Pancreas (tissue), 10 donors: ENCODE data around the gene RPS26. TPM values are rescaled to one million over a fixed set of nuclear protein-coding genes. Genes with fewer than 3 reads are reported as not detected.

Experiments
- ATAC-seq, 4 donors: fragments of 200-7000 bp; cut with Tn5 transposase; one replicate each; pipeline versions ENCODE4 v1.8.0 to v1.9.1; 2020; ENCODE audit warnings: mild to moderate bottlenecking in 4 of 4, moderate library complexity in 4 of 4
- DNase-seq, 6 donors: peaks; one replicate each; pipeline ENCODE4 v3.0.0-alpha.2; 2020
- FAIRE-seq: peaks from 2 replicates; lab custom pipeline; 2012; peaks lifted over from hg19 to GRCh38; lab: Jason Lieb, UNC
- H3K27ac ChIP-seq, 4 donors: fragments of 200-600 bp; sonication (generic); 1 replicate in 3 of 4; 2 replicates in 1 of 4; pipeline versions ENCODE4 v1.5.0 to v1.8.0; 2020
- H3K27me3 ChIP-seq, 4 donors: fragments of 200-600 bp; one replicate each; pipeline ENCODE4 v1.8.0; 2021
- H3K36me3 ChIP-seq, 3 donors: fragments of 200-600 bp; sonication (generic) in 1 of 3; one replicate each; pipeline versions ENCODE4 v1.5.0 to v1.8.0; 2020 to 2021
- H3K4me1 ChIP-seq, 3 donors: fragments of 200-600 bp; one replicate each; pipeline ENCODE4 v1.8.0; 2021
- H3K4me3 ChIP-seq, 4 donors: fragments of 200-600 bp; sonication (generic) in 2 of 4; one replicate each; pipeline versions ENCODE4 v1.5.0 to v1.8.0; 2020 to 2021
- H3K9me3 ChIP-seq, 4 donors: fragments of 200-600 bp; one replicate each; pipeline ENCODE4 v1.8.0; 2021
- CTCF ChIP-seq, 4 donors: fragments of 200-600 bp; sonication (generic) in 3 of 4; IDR thresholded peaks; one replicate each; pipeline versions ENCODE4 v1.5.0 to v1.8.0; 2021; ENCODE audit warnings: antibody characterized with exemption in 4 of 4
- WGBS, 2 donors: extraction: QIAGEN DNeasy Blood & Tissue Kit; methylation state at CpG; one replicate each; pipeline ENCODE4 v1.1.7; 2013; 5-methylcytosine and 5-hydroxymethylcytosine counted together
- intact Hi-C, 3 donors: fragments of 100-400 bp; cut with DNase I; formaldehyde crosslinking; loops; one replicate each; pipeline versions ENCODE4 v1.11.1 to v1.14.2; 2022
- polyA plus RNA-seq, 2 donors: library from polyadenylated mRNA; stranded (reverse); fragments of 200-250 nt; gene quantifications; one replicate each; pipeline ENCODE4 v1.2.3, GENCODE V29; 2013
- total RNA-seq, 6 donors: library from RNA; stranded (reverse); fragmentation: NEBNext Ultra II Directional in 4 of 6; extraction: Animal tissue kit (Norgen Biotek cat#: 25700) in 4 of 6; gene quantifications; one replicate each; pipeline versions ENCODE4 v1.2.1 to v1.2.4, GENCODE V29; 2021 to 2023
- donor health status: healthy with polysubstance abuse.
- donor health status: DM: no; HTN: no; CAD: no; lungs with moderate emphysema.
- donor health status: DM: no; HTN: no; CAD: no.
- donor health status: control.
- donor health status: control.
- donor health status: Bipolar disorder and iron deficiency.
- donor health status: DM: yes; HTN: yes; CAD: no.
- donor health status: DM: no; HTN: no; CAD: no.
- donor health status: DM: no; HTN: no; CAD: no.
- donor health status: DM: yes; HTN: yes; CAD: no.

The RPS26 gene
- total and polyA plus RNA-seq, 8 donors, result 13.8 to 593 (median 32.2) TPM

GRCh38 chr12:56080556-56081138 lies 38.9 kb downstream of the RPS26 start:
- WGBS, 2 donors, result 4 to 6% methylated on average over 20 of the region's 20 CpGs
- peak overlapping the region; percentile 94 to 97 (median 96) for H3K27ac ChIP-seq
- H3K4me3 ChIP-seq, result peak overlapping the region; percentile 43 to 91 (median 76)
- no peak for FAIRE-seq
- peaks cover 0 to 10% (median 0%) of the 10 kb centered on the region in 3 donors for H3K36me3 ChIP-seq
- TF ChIP-seq CTCF (IDR thresholded peaks at IDR 0.05), result no peak
- peaks cover 9 to 15% (median 14%) of the 10 kb centered on the region in 3 donors for H3K4me1 ChIP-seq
- no peaks in the 10 kb centered on the region for H3K9me3 ChIP-seq
- peak; percentile 38 to 61 (median 53) for ATAC-seq
- intact Hi-C loops, result no loop called here
- DNase-seq, result peak; percentile 55 to 81 (median 68)
- H3K27me3 ChIP-seq, result no peaks in the 10 kb centered on the region

- 10 to 17% methylated on average over 6 of the region's 6 CpGs for WGBS, 2 donors
- H3K27me3 ChIP-seq, result no peaks in the 10 kb centered on the region
- H3K36me3 ChIP-seq, result peaks cover 0 to 10% (median 0%) of the 10 kb centered on the region in 3 donors
- ATAC-seq, result peak; percentile 7 to 42 (median 37)
- H3K4me3 ChIP-seq, result peak overlapping the region; percentile 43 to 91 (median 76)
- FAIRE-seq, result no peak
- no peaks in the 10 kb centered on the region for H3K9me3 ChIP-seq
- TF ChIP-seq CTCF (IDR thresholded peaks at IDR 0.05), result no peak
- intact Hi-C loops, result no loop called here
- peaks cover 11 to 22% (median 22%) of the 10 kb centered on the region in 3 donors for H3K4me1 ChIP-seq
- peak; percentile 60 to 79 (median 61) for DNase-seq
- peak overlapping the region; percentile 94 to 97 (median 96) for H3K27ac ChIP-seq
Observed at GRCh38 chr12:56081393-56082347, 40.0 kb downstream of the RPS26 start.

- WGBS, 2 donors, result 22 to 44% methylated on average over 2 of the region's 2 CpGs
- Histone ChIP-seq H3K27ac (peak overlapping the region; percentile 11 to 97 (median 60)), H3K27me3 (no peaks in the 10 kb centered on the region), H3K4me3 (peak overlapping the region in 2 of 4 donors; percentile 86 to 91), H3K4me1 (peaks cover 18 to 29% (median 28%) of the 10 kb centered on the region in 3 donors), H3K36me3 (peaks cover 0 to 10% (median 0%) of the 10 kb centered on the region in 3 donors), H3K9me3 (no peaks in the 10 kb centered on the region)
- ATAC-seq (no peak), FAIRE-seq (no peak), DNase-seq (no peak)
- no peak for TF ChIP-seq CTCF (IDR thresholded peaks at IDR 0.05)
- intact Hi-C loops, result no loop called here
Observed at GRCh38 chr12:56082382-56082781, 40.7 kb downstream of the RPS26 start.

- DNase-seq, result no peak
- Histone ChIP-seq H3K4me3 (no peak overlapping the region), H3K9me3 (no peaks in the 10 kb centered on the region), H3K4me1 (peaks cover 20 to 31% (median 30%) of the 10 kb centered on the region in 3 donors), H3K27ac (peak overlapping the region in 3 of 4 donors; percentile 11 to 97 (median 96)), H3K36me3 (peaks cover 0 to 16% (median 0%) of the 10 kb centered on the region in 3 donors), H3K27me3 (no peaks in the 10 kb centered on the region)
- no peak for FAIRE-seq
- intact Hi-C loops, result no loop called here
- no peak for TF ChIP-seq CTCF (IDR thresholded peaks at IDR 0.05)
- WGBS, 2 donors, result 26 to 28% methylated on average over 3 of the region's 3 CpGs
- no peak for ATAC-seq
Observed at GRCh38 chr12:56082967-56083366, 41.2 kb downstream of the RPS26 start.
